ENCODE results near the gene ATP5F1D. TPM values are rescaled to one million over a fixed set of nuclear protein-coding genes. Genes with fewer than 3 reads are reported as not detected.
A peak's percentile ranks its signal among the peaks of the same experiment; 100 is the strongest.

The ATP5F1D gene
- total and polyA plus RNA-seq, 2 of the 13 experiments (the other 11 are each of a cell fraction or from before 2014, with no cell fraction given) = 39.4 to 78.7 TPM

- Histone ChIP-seq H2AFZ (ENCODE audit: low read length) (no peak overlapping the region), H3K4me2 (ENCODE audit: low read depth, low read length) (peak overlapping the region; percentile 89), H3K9ac (ENCODE audit: insufficient read depth, low read depth, low read length) (peak overlapping the region; percentile 76), H3K9me3 (ENCODE audit: low read length) (no peaks in the 10 kb centered on the region), H3K4me3 (replicated peaks in 1 of 3; ENCODE audit: insufficient read depth in 1 of 3, low read depth in 2 of 3, low read length in 3 of 3) (peak overlapping the region; percentile 61 to 75 (median 63)), H4K20me1 (ENCODE audit: insufficient read depth, low read length) (no peaks in the 10 kb centered on the region), H3K4me1 (ENCODE audit: insufficient read depth, low read length) (peaks cover 61% of the 10 kb centered on the region), H3K27me3 (ENCODE audit: control insufficient read depth in 1 of 2, insufficient read depth in 2 of 2, low read length in 2 of 2) (no peaks in the 10 kb centered on the region; a peak in 1 of 5 replicates), H3K36me3 (replicated peaks in 1 of 2; ENCODE audit: control insufficient read depth in 1 of 2, insufficient read depth in 2 of 2, low read length in 2 of 2) (peaks cover 0 to 3% of the 10 kb centered on the region in 2 experiments; a peak in 2 of 5 replicates), H3K27ac (ENCODE audit: extremely low read length, insufficient read depth, low read length) (peak overlapping the region; percentile 91), H3K79me2 (ENCODE audit: insufficient read depth, low read length) (peaks cover 50% of the 10 kb centered on the region)
- 28% methylated on average over 3 of the region's 40 CpGs for WGBS (ENCODE audit: low lambda C conversion rate)
- intact Hi-C loops (cut with micrococcal nuclease; ENCODE audit: unreplicated experiment) = no loop called here
- in situ Hi-C loops (cut with HindIII; ENCODE audit: extremely low pct_ligation_motif_present, low pct_unique_long_range_greater_than_20kb) = no loop called here
- BruUV-seq (replicated peaks) = no TSS peak
- peak; percentile 71 for ATAC-seq
- DNase-seq (ENCODE audit: low spot score) = peak; percentile 76
- peak; percentile 18 for FAIRE-seq
- POLR2A ChIA-PET = interaction anchor here (0.6 to 1.8 kb wide), 14 partner anchors 7 to 83 kb away, joined by 3 to 15 read pairs (median 3); partner anchors contain the start of genes CIRBP and FAM174C
- CTCF ChIA-PET (ENCODE audit: low intra/inter-chr PET ratio, low total read pairs) = no interaction called here
- TF ChIP-seq ZSCAN21 (CRISPR knock-in tag; IDR thresholded peaks at IDR 0.05; ENCODE audit: borderline replicate concordance) (peak; percentile 82; the same call in 1 of the 2 replicates), RFXANK (CRISPR knock-in tag; IDR thresholded peaks at IDR 0.05) (no peak), ZFAT (CRISPR knock-in tag; conservative IDR thresholded peaks at IDR 0.05) (no peak), THAP11 (CRISPR knock-in tag; IDR thresholded peaks at IDR 0.05) (peak; percentile 82), ELF4 (CRISPR knock-in tag; IDR thresholded peaks at IDR 0.05; ENCODE audit: borderline replicate concordance) (peak; percentile 72; the same call in 1 of the 2 replicates), ZBTB7A (CRISPR knock-in tag; IDR thresholded peaks at IDR 0.05) (peak; percentile 97), ZNF891 (CRISPR knock-in tag; IDR thresholded peaks at IDR 0.05) (peak; percentile 55), NFE2L2 (IDR thresholded peaks at IDR 0.05; ENCODE audit: low read length) (no peak), SMYD3 (CRISPR knock-in tag; IDR thresholded peaks at IDR 0.05) (0 out of 2 replicates have a peak, but pooled peaks have one; percentile 46), ZMYM4 (CRISPR knock-in tag; IDR thresholded peaks at IDR 0.05) (peak; percentile 56), AKAP8 (CRISPR knock-in tag; IDR thresholded peaks at IDR 0.05) (peak; percentile 88), RCOR2 (CRISPR knock-in tag; IDR thresholded peaks at IDR 0.05) (peak; percentile 63; the same call in 1 of the 2 replicates), ZNF431 (CRISPR knock-in tag; IDR thresholded peaks at IDR 0.05; ENCODE audit: borderline replicate concordance, low read depth) (0 out of 2 replicates have a peak, but pooled peaks have one; percentile 61), PAX8 (CRISPR knock-in tag; IDR thresholded peaks at IDR 0.05; ENCODE audit: borderline replicate concordance) (no peak), CBFB (CRISPR knock-in tag; IDR thresholded peaks at IDR 0.05) (peak; percentile 45; the same call in 1 of the 2 replicates), SOX5 (CRISPR knock-in tag; IDR thresholded peaks at IDR 0.05; ENCODE audit: borderline replicate concordance) (peak; percentile 58; the same call in 1 of the 2 replicates), KDM3A (CRISPR knock-in tag; IDR thresholded peaks at IDR 0.05; ENCODE audit: low read depth) (peak; percentile 85; the same call in 1 of the 2 replicates), MXI1 (IDR thresholded peaks at IDR 0.05; ENCODE audit: borderline replicate concordance, low read depth, low read length) (peak; percentile 55; the same call in 1 of the 3 replicates), CENPT (CRISPR knock-in tag; IDR thresholded peaks at IDR 0.05; ENCODE audit: low read depth) (peak; percentile 35; the same call in 1 of the 2 replicates)
- TF ChIP-seq, protein P1, sequence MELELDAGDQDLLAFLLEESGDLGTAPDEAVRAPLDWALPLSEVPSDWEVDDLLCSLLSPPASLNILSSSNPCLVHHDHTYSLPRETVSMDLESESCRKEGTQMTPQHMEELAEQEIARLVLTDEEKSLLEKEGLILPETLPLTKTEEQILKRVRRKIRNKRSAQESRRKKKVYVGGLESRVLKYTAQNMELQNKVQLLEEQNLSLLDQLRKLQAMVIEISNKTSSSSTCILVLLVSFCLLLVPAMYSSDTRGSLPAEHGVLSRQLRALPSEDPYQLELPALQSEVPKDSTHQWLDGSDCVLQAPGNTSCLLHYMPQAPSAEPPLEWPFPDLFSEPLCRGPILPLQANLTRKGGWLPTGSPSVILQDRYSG (CRISPR knock-in tag; IDR thresholded peaks at IDR 0.05) = 0 out of 2 replicates have a peak, but pooled peaks have one; percentile 41
These were observed 49.4 kb downstream of the ATP5F1D start for GRCh38 chr19:1290703-1291651.

All from HepG2 (cell line).